ENCODE data around the gene SNRK. TPM values are rescaled to one million over a fixed set of nuclear protein-coding genes. Genes with fewer than 3 reads are reported as not detected.
A peak's percentile ranks its signal among the peaks of the same experiment; 100 is the strongest.

The SNRK gene
- total and polyA plus RNA-seq, 7 donors, result 10.2 to 47.9 (median 35.1) TPM

- no peak for DNase-seq
- intact Hi-C loops (cut with DNase I), result no loop called here
- 94 to 96% methylated on average over 6 of the region's 6 CpGs for WGBS, 2 donors
These were observed 76.6 kb downstream of the SNRK start for GRCh38 chr3:43362961-43363360.

DNA sequence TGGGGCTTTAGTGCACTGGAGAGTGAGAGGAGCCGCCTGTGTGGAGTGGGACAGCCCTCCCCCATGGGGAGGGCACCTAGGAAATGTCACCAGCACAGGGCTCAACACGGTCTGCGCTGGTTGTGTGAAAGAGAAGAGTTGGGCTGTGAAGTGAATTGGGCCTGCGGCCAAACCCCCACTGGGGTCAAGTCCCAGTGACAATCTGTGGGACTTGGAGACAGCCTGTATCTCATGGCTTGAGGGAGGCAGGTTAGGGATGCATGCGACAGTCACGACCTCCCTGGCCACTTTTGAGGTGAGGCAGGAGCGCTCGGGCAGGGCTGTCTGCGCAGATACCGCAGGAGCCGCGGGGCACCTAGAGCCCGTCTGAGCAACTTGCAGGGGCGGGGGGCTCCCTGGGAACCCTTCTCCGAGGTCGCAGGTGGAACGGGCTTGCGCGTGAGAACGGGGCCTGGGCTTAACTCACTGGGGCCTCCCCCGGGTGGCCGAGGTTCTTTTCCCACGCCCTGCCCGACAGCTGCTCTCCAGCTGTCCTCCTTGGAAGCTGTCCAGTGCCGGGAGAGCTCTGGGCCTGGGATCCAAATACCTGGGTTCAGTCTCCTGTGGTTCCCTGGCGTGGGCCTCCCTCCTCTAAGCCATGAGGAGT lies 77.4 kb downstream of the SNRK start:
- H3K4me1 ChIP-seq, result no peaks in the 10 kb centered on the region
- intact Hi-C loops (cut with DNase I), result no loop called here
- peak; percentile 84 for DNase-seq
- no peak overlapping the region for H3K4me3 ChIP-seq
- H3K27ac ChIP-seq, result no peak overlapping the region
- no peaks in the 10 kb centered on the region for H3K27me3 ChIP-seq
- 79 to 80% methylated on average over 26 of the region's 26 CpGs for WGBS, 2 donors
- H3K36me3 ChIP-seq, result peaks cover 0 to 6% (median 2%) of the 10 kb centered on the region in 4 donors
- TF ChIP-seq CTCF (IDR thresholded peaks at IDR 0.05) (no peak), POLR2A (IDR thresholded peaks at IDR 0.05) (no peak), EP300 (IDR thresholded peaks at IDR 0.05) (peak in 1 of 4 donors; percentile 5), POLR2AphosphoS5 (IDR thresholded peaks at IDR 0.05) (peak in 2 of 4 donors; percentile 28 to 60)
- H3K9me3 ChIP-seq, result no peaks in the 10 kb centered on the region

More at GRCh38 chr3:43362961-43363360, 76.6 kb downstream of the SNRK start:
- no peaks in the 10 kb centered on the region for H3K9me3 ChIP-seq
- no peaks in the 10 kb centered on the region for H3K4me1 ChIP-seq
- TF ChIP-seq POLR2A (IDR thresholded peaks at IDR 0.05) (no peak), EP300 (IDR thresholded peaks at IDR 0.05) (no peak), CTCF (IDR thresholded peaks at IDR 0.05) (no peak), POLR2AphosphoS5 (IDR thresholded peaks at IDR 0.05) (no peak)
- no peak overlapping the region for H3K27ac ChIP-seq
- peaks cover 0 to 6% (median 2%) of the 10 kb centered on the region in 4 donors for H3K36me3 ChIP-seq
- no peaks in the 10 kb centered on the region for H3K27me3 ChIP-seq
- H3K4me3 ChIP-seq, result no peak overlapping the region

DNA sequence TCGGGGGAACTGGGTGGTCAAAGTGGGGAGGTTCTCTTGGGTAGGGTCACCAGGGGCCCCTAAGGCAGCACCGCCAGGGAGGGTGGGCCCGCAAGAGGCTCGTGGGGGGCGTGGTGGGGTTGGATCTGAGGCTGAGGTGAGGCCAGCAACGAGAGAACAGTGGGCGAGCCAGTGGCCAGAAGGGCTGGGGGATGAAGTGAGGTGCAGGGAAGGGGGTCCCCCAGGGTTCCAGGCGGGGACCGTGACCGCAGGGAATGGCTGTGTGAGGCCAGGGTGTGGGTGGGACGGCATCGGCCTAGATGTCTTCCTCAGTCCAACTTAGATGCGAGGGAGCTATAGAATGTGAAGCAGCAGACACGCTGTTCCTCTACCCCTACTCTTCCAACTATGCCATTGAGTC lies 78.2 kb downstream of the SNRK start:
- WGBS, 2 donors, result 95 to 98% methylated on average over 14 of the region's 14 CpGs
- H3K36me3 ChIP-seq, result peaks cover 0 to 6% (median 2%) of the 10 kb centered on the region in 4 donors
- intact Hi-C loops (cut with DNase I), result no loop called here
- DNase-seq, result no peak
- H3K4me1 ChIP-seq, result no peaks in the 10 kb centered on the region
- H3K27ac ChIP-seq, result no peak overlapping the region
- H3K4me3 ChIP-seq, result no peak overlapping the region
- no peaks in the 10 kb centered on the region for H3K9me3 ChIP-seq
- no peaks in the 10 kb centered on the region for H3K27me3 ChIP-seq
- no peak for TF ChIP-seq EP300 (IDR thresholded peaks at IDR 0.05)
- no peak for TF ChIP-seq CTCF (IDR thresholded peaks at IDR 0.05)
- no peak for TF ChIP-seq POLR2AphosphoS5 (IDR thresholded peaks at IDR 0.05)
- no peak for TF ChIP-seq POLR2A (IDR thresholded peaks at IDR 0.05)

- no peak overlapping the region for H3K4me3 ChIP-seq
- H3K36me3 ChIP-seq, result peaks cover 0 to 6% (median 2%) of the 10 kb centered on the region in 4 donors
- H3K27me3 ChIP-seq, result no peaks in the 10 kb centered on the region
- H3K27ac ChIP-seq, result no peak overlapping the region
- no peak for TF ChIP-seq POLR2AphosphoS5 (IDR thresholded peaks at IDR 0.05)
- TF ChIP-seq EP300 (IDR thresholded peaks at IDR 0.05), result no peak
- no peak for TF ChIP-seq CTCF (IDR thresholded peaks at IDR 0.05)
- TF ChIP-seq POLR2A (IDR thresholded peaks at IDR 0.05), result no peak
- 97% methylated on average over 14 of the region's 14 CpGs for WGBS, 2 donors
- intact Hi-C loops (cut with DNase I), result no loop called here
- no peaks in the 10 kb centered on the region for H3K9me3 ChIP-seq
- no peaks in the 10 kb centered on the region for H3K4me1 ChIP-seq
- DNase-seq, result no peak
These were observed 78.6 kb downstream of the SNRK start for GRCh38 chr3:43364926-43365325.
